Dermis blood vessel endothelial cell (primary cell): ENCODE data around the gene MARK4. TPM values are rescaled to one million over a fixed set of nuclear protein-coding genes. Genes with fewer than 3 reads are reported as not detected.

Experiments
- DNase-seq: peaks from one replicate; pipeline ENCODE4 v3.0.0; 2010
- total RNA-seq: library from RNA; depleted of rRNA; stranded (reverse); fragments of >200 nt; gene quantifications from 2 replicates; pipeline ENCODE4 v1.2.3, GENCODE V29; 2014

Gene MARK4
- total RNA-seq, 1 donor from 2014 or later = 14.0 TPM

DNA sequence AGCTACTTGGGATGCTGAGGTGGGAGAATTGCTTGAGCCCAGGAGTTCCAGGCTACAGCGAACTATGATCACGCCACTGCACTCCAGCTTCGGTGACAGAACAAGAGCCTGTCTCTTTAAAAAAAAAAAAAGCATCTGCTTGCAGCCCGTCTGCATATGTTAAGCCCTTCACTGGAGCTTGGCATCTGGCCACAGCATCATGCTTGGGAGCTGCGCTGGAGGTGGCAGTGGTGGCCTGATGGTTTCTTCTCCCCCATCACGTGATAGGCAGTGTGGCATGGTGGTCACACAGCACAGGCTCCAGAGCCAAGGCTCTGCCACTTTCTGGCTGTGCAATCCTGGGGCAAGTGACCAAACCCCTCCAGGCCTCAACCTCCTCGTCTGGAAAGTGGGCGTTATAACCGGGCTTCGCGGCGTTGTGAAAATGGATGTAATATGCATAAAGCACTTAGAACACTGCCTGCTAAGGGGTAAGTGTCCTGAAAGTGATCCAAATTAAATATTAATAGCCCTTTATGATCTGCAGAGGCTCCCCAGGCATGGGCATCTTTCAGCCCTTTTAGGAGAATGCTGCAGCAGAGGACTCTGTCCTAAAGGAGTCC lies 24.4 kb downstream of the MARK4 start:
- DNase-seq = no peak

DNA sequence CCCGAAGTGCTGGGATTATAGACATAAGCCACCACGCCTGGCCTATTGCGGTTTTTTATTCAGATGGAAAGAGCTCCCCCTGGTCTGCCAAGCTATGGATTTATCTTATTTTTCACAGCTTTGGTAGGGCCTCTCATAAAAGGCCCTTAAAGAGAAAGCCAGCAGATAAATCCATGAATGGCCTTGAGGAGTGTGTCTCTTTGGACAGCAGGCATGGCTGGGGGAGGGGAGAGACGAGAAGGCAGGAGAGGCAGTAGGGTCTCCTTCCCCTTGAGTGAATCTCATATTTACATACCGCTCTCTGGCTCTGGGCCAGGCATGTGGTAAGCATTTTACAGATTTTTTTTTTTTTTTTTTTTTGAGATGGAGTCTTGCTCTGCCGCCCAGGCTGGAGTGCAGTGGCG lies 25.2 kb downstream of the MARK4 start:
- DNase-seq = no peak

DNA sequence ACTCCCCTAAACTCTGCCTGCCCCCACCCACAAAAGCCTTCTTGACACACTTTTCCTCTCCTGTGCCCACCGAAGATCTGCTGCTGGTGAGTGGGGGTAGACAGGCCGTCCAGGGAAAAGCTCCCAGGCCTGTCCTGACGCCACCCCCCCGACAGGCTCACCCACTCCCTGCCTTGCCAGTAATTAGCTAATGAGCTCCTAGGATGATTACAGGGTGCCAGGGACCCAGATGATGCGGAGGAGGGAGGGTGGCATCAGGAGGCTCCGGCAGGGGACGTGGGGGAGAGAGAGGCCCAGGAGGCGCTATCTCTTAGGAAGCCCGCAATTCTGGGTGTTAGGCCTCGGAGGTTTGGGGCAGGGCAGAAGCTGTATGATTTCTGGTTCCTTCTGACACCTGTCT lies 27.0 kb downstream of the MARK4 start:
- no peak for DNase-seq

DNA sequence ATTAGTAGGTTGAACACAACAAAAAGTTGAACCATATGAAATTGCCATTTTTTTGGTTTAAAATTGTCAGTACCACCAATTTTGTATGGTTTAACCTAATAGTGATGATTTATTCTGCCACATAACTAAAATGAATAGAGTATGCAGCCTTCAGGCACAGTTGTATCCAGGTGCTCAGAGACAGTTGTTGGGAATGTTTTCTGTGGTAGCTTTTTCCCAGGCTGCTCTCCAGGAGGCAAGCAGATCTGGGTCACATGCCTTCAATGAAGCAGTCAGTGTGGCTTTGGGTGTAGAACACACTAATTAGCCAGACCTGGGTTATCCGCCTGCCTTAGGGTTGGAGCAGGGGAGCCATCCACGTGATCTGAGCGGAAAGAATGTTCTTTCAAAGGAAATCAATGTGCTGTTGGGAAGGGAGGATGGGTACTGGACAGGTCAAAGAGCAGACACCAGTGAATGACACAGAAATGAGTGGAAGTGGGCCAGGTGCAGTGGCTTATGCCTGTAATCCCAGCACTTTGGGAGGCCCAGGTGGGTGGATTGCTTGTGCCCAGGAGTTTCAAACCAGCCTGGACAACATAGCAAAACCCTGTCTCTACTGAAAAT lies 28.6 kb downstream of the MARK4 start:
- peak; percentile 39 for DNase-seq

DNA sequence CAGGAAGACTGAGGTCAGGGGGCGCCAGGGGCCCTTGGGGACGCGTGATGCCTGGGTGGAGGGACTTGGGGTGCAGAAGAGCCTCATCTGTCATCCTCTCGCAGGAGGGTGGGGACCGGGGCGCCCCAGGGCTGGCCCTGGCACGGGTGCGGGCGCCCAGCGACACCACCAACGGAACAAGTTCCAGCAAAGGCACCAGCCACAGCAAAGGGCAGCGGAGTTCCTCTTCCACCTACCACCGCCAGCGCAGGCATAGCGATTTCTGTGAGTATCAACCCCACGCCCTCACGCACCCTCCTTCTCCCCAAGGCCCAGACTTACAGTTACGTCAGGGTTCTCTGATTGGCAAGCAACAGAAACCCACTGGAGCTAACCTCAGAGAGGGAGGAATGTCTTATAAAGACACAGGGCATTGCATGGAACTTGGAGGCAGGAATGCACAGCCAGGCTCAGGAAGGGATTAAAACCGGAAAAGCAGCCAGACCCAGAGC lies 29.4 kb downstream of the MARK4 start:
- peak; percentile 31 for DNase-seq

DNA sequence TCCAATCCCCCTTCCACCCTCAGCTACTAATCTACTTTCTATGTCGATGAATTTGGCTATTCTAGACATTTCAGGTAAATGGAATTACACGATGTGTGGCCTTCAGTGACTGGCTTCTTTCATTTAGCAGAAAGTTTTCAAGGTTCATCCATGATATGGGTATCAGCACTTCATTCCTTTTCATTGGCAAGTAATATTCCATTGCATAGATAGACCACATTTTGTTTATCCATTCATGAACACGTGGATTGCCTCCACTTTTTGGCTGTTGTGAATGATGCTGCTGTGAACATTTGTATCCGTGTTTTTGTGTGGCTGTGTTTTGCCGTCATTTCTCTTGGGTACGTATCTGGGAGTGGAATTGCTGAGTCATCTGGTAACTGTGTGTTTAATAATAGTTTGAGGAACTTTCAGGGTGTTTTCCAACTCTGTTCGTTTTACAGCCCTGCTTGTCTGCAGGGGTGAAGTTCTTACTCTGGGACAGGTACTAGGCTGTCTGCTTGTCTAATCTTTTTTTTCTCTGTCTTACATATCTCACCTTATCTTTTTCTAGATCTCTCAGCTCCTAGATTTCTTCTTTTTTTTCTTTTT lies 32.5 kb downstream of the MARK4 start:
- no peak for DNase-seq

DNA sequence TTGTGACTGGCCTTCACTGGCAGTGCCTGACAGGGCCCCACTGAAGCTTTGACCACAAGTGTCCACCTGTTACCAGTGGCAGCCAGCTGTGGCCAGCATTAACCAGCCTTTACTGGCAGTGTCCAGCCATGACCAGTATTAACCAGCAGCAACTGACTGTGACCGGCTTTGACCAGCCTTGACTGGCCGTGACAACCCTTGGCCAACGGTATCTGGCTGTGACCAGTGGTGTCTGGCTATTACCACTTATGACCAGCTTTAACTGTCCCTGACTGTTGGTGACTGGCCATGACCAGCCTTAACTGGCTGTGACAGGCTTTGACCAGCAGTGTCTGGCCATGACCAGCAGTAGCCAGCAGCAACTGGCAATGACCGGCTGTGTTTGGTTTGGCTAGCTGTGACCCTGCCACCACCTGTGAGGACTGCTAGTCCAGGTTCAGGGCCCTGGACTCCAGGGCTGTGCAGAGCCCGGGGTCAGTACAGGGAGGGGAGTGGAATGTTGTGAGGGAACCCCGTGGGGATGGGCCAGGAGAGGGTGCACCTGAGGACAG lies 39.4 kb downstream of the MARK4 start:
- DNase-seq = no peak

DNA sequence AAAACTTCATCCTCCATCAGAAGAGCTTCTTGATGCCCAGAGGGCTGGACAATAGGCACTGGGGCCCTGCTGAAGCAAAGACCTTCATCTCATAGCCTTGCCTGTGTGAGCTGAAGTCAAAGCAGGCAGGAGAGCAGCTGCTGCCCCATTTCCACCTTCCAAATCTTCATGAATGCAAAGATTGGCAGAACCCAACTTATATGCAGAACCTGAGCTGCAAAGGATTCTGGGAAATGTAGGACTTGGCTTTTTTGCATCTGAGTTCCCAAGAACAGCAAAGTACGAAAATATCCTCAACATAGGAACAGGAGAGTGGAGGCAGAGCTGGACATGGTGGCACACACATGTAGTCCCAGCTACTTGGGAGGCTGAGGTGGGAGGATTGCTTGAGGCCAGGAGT lies 40.8 kb downstream of the MARK4 start:
- DNase-seq = no peak

DNA sequence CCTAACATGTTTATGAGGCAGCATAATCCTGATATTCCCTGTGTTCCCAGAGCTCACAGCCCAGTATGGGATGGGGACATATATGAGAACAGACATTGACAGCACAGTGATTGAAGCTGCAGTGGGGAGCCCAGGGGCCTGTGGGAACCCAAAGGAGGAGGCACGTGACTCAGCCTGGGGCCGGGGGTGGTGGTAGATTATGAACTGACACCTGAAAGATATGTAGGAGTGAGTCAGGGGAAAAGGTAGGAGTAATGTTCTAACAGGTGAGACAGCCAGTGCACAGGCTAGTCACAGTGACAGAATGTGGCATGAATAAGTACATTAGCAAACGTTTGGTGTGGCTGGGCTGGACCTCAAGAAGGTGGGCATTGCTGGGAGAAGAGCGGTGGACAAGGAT lies 42.6 kb downstream of the MARK4 start:
- no peak for DNase-seq

DNA sequence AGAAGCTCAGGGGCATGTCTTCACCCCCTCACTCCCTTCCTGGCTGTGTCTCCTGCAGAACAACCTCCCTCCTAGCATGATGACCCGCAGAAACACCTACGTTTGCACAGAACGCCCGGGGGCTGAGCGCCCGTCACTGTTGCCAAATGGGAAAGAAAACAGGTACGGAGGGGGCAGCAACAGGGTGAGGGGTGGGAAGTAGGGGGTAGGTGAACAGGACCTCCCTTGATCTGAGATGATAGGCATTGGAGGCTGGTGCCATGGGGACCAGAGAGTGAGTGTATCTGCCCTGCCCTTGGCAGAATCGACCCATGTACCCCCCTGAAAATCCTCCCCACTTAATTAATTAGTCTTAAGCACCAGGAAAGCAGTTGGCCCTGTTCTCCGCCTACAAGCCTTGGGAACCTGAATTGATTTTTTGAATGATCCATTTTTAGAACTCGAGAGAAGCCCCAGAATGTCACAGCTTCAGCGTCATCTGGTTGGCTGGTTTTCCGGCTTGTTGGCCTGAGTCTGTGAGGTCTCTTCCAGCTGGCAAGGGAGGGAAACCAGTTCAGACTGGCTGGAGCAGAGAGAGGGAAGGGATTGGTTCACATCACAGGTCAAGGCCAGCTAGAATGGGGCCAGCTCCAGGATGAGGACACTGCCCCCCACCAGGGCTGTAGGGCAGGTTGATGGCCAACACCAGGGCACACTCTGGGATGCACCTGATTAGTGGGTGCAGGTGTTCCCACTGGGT lies 43.4 kb downstream of the MARK4 start:
- DNase-seq = no peak

DNA sequence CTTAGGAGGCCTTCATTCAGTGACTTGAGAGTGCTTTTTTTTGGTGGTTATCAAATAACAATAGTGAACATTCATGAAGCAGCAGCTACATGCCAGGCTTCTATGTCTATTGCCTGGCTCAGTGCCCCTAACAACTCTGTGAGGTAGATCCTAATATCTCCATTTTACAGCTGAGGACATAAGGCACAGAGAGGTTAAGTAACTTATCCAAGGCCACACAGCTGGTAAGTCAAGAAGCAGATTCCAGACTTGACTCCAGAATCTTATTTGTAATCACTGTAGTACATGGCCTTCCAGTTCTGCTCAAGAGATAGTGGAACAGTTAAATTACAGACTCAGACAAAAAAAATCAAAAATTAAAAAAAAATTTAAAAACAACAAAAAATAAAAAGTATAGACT lies 44.8 kb downstream of the MARK4 start:
- no peak for DNase-seq

DNA sequence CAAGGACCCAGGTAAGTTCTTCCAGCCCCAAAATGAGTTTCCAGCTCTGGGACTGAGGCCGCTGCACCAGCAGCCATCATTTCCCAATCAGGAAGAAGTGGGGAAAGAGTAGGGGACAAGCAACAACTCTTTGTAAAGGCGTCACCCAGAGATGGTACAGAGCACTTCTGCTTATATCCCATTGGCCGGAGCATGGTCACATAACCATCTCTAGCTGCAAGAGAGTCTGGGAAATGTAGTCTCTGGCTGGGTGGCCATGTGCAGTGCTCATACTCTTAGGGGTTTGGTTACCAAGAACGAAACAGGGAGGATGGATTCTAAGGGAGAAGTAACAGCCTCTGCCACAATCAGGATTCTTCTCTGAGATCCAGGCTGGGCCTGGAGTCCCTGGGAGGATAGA lies 45.3 kb downstream of the MARK4 start:
- no peak for DNase-seq

DNA sequence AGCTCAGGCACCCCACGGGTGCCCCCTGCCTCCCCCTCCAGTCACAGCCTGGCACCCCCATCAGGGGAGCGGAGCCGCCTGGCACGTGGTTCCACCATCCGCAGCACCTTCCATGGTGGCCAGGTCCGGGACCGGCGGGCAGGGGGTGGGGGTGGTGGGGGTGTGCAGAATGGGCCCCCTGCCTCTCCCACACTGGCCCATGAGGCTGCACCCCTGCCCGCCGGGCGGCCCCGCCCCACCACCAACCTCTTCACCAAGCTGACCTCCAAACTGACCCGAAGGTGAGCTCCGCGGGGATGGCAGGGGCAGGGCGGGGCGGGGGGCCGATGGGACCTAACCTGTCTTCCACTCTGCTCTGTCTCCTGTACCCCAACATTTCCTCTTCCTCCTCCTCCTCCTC lies 46.6 kb downstream of the MARK4 start:
- DNase-seq = no peak

DNA sequence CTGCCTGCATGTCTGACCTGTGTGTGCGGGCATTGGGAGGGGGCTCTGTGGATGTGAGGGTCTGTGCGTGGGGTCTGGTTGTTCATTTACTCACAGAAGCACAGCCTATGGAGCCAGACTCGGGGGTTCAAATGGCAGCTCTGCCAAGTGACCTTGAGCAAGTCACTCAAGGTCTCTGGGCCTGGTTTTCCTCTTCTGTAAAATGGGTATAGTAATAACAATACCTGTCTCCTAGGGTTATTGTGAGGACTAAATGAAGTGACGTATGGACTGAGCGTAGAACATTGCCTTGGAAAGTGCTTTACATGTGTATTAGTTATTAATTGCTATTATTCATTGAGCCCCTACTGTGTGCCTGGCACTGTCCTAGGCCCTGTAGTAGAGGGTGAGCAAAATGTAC lies 47.2 kb downstream of the MARK4 start:
- DNase-seq = no peak

DNA sequence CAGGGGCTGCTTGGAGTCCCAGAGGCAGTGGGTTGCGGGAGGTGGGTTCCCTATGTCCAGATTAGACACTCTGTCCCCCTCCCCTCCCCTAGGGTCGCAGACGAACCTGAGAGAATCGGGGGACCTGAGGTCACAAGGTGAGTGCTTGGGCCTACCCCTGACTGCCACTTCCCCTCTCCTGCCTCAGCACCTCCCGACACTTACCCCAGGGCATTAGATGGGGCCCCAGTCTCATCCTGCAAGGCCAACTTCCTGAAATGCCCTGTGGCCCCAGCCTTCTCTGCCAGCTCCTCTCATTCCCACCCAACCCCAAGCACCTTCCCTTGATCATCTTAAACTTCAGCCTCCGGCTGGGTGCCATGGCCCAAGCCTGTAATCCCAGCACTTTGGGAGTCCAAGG lies 48.6 kb downstream of the MARK4 start:
- no peak for DNase-seq

DNA sequence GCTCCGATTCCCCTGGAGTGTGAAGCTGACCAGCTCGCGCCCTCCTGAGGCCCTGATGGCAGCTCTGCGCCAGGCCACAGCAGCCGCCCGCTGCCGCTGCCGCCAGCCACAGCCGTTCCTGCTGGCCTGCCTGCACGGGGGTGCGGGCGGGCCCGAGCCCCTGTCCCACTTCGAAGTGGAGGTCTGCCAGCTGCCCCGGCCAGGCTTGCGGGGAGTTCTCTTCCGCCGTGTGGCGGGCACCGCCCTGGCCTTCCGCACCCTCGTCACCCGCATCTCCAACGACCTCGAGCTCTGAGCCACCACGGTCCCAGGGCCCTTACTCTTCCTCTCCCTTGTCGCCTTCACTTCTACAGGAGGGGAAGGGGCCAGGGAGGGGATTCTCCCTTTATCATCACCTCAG lies 51.3 kb downstream of the MARK4 start:
- no peak for DNase-seq

DNA sequence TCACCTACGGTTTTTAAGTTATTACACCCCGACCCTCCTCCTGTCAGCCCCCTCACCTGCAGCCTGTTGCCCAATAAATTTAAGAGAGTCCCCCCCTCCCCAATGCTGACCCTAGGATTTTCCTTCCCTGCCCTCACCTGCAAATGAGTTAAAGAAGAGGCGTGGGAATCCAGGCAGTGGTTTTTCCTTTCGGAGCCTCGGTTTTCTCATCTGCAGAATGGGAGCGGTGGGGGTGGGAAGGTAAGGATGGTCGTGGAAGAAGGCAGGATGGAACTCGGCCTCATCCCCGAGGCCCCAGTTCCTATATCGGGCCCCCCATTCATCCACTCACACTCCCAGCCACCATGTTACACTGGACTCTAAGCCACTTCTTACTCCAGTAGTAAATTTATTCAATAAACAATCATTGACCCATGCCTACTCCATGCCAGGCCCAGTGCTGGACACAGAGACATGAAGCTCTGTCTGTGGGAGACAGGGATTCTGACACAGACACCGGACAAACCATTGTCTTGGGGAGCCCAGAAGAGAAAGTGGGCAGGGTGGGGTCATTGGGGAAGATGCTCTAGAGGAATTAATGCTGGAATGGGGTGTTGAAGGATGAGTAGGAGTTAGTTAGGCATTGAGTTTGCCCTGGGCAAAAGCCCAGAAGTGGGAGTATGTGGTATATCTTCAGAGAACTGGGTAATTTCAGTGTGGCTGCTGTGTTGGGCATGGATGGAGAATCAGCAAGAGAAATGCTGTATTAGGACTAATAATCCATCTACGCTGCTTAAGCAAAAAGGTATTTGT lies 52.4 kb downstream of the MARK4 start:
- DNase-seq = no peak

DNA sequence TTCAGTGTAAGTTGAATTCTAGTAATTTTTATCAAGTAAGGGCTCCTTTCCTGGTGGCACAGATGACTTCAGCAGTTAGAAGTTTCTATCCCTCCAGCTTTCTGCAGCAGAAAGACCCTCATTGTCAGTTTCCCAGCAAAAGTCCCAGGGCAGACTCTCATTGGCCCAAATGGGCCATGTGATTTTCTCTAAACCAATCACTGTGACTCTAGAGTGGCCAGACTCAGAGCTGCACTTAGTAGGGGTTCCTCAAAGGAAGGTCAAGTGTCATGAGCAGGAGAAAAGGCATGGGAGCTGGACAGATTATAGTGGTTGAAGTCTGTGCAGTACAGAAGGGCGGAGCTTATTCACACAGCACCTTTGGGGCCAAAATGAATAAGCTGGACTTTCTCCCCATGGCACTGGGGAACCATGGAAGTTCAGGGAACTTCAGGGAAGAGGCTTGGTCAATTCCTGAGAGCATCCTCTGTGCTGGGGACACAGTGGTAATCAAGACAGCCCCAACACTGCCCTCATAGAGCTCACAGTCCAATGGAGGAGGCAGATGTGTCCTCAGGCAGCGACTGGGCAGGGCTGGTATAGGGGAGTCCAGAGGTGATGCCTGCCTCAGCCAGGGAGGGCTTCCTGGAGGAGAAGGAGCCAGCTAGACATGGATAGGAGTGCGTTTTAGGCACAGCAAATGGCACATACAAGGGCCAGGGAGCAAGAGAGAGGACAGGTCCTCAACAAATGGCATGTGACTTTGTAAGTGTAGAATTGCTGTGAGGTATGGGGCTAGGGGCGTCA lies 53.3 kb downstream of the MARK4 start:
- no peak for DNase-seq

DNA sequence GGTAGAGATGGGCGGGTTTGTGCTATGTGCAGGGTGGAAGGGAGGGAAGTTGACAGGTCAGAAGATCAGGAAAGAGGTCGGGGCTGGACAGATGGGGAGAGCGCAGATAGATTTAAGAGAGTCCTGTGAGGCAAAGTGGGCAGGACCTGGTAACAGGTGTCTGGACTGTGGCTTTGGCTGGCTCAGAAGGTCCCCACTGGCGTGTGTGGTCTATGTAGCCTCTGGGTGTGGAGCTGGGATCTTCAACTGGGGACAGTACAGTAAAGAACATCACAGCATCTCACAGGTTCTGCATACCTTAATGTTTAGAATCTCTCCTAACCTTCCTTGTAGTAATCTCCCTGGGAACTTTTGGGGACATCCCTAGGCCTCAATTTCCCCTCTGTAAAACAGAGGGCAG lies 53.9 kb downstream of the MARK4 start:
- no peak for DNase-seq

DNA sequence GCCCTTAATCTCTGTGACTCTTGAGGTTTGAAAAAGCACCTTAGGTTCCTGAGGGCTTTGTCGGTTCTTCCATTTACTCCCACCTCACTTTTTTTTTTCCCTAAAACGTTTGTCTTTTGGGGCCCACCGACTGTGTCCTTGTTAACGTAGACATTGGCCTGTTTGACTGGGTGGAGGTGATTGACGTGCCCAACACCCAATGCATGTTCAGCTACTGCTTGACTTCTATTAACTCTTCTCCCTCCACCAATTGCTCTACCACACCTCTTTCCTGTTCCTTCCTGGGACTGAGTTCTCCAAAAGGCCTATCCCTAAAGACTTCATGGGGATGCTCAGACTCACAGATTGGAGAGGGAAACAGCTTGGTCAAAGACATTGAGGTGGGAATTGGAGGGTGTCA lies 54.4 kb downstream of the MARK4 start:
- peak; percentile 33 for DNase-seq

DNA sequence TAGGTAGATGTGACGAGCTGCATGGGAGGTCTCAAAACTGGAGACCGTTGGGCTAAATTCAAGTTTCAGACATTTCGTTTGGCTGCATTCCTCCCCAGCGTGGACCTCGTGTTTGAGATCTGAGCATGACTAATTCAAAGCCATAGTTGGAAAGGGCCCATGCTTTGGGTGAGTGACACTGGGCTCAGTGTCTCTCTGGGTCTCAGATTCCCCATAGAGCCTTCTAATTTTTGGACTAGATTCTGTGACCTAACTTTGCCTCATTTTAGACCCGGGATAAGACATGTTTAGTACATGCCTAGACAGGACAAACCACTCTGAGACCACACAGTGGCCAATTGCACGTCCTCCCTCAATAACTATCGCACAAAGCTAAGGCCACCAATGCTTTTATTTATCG lies 55.0 kb downstream of the MARK4 start:
- no peak for DNase-seq

DNA sequence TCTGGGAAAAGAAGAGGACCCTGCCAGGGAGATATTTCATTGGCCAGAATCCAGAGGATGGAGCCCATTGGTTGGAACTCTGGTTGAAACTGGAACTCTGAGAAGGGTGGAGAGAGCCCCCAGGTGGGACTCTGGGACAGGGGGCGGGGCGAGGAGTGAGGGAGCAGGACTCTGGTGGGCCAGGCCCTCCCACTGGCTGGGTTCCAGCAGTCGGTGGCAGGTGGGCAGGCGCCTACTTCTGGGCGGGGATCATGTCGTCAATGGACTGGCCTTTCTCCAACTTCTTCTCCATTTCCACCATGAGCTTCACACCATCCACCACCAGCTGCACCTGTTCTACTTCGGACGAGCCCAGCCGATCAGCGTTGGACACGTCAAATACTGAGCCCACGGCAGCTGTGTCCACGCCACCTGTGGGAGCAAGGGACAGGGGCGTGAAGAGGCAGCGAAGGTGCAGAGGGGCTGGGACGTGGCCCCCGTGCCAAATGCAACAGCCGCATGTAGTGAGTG lies 55.5 kb downstream of the MARK4 start:
- no peak for DNase-seq
